HL-60 (cell line): Measurements from ENCODE around the gene CHST3.

Source experiments
- DNase-seq, 2 experiments: peaks; one replicate each; pipeline ENCODE4 v3.0.0-alpha.2; 2010 to 2020; ENCODE audit warnings: low read depth in 1 of 2, low spot score in 1 of 2
- H3K27ac ChIP-seq: fragments of 250-450 bp; sonication (Bioruptor Pico); replicated peaks from 2 replicates; pipeline ENCODE4 v1.5.1; 2020; ENCODE audit warnings: mild to moderate bottlenecking, moderate library complexity
- H3K27me3 ChIP-seq: fragments of 250-450 bp; sonication (Bioruptor Pico); 2 replicates; pipeline ENCODE4 v1.5.1; 2021; ENCODE audit warnings: mild to moderate bottlenecking, moderate library complexity; ENCODE audit not compliant: insufficient read depth, poor library complexity, severe bottlenecking
- H3K4me3 ChIP-seq: replicated peaks from 2 replicates; pipeline ENCODE4 v1.5.1; 2011; ENCODE audit warnings: mild to moderate bottlenecking, control low read depth, low read length; ENCODE audit not compliant: insufficient read depth
- GABPA ChIP-seq: IDR thresholded peaks from 2 replicates; pipeline ENCODE4 v1.6.1; 2012; ENCODE audit warnings: low read depth
- POLR2AphosphoS5 ChIP-seq: IDR thresholded peaks from 2 replicates; pipeline ENCODE4 v1.6.1; 2012; ENCODE audit warnings: low read depth
- REST ChIP-seq: IDR thresholded peaks from 2 replicates; pipeline ENCODE4 v1.6.1; 2012; ENCODE audit warnings: low read depth; ENCODE audit not compliant: insufficient replicate concordance
- SPI1 ChIP-seq: IDR thresholded peaks from 2 replicates; pipeline ENCODE4 v1.6.1; 2012; ENCODE audit warnings: low read depth, mild to moderate bottlenecking, borderline replicate concordance
- TF ChIP-seq, protein P1 (sequence below): IDR thresholded peaks from one replicate; pipeline ENCODE4 v1.5.1; 2011; ENCODE audit warnings: low read length, control low read depth, inconsistent platforms; ENCODE audit not compliant: insufficient read depth

CHST3 gene

DNA sequence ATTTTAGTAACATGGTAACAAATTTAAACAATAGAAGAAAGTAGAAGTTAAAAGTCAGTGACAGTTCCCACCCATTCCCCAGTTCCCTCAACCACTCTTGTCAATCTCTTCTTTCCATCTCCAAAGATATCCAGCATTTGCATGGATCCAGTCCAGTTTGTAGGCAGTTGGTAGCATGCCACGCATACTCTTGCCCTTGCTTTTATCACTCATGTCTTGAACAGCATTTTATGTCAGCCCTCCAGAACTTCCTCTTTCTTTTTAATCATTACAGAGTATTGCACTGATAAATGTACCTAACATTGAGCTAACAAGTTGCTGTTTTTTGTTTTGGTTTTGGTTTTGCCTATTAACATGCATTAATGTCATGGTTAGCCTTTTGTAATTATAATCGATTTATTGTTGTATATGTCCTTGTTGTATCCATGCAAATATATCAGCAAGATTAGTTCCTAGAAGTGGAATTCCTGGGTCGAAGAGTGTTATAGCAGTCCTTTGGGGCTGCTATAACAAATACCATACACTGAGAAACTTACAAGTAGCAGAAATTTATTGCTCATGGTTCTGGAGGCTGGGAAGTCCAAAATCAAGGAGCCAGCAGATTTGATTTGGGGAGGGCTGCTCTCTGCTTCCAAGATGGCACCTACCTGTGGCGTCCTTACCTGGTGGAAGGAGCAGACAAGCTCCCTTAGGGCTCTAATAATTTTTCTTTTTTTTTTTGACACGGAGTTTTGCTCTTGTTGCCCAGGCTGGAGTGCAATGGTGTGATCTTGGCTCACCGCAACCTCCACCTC lies 25.7 kb downstream of the CHST3 start:
- no peak for DNase-seq
- Histone ChIP-seq H3K27me3 (peaks cover 2% of the 10 kb centered on the region), H3K27ac (no peak overlapping the region), H3K4me3 (no peak overlapping the region)
- no peak for TF ChIP-seq GABPA
- no peak for TF ChIP-seq POLR2AphosphoS5
- TF ChIP-seq, protein P1, sequence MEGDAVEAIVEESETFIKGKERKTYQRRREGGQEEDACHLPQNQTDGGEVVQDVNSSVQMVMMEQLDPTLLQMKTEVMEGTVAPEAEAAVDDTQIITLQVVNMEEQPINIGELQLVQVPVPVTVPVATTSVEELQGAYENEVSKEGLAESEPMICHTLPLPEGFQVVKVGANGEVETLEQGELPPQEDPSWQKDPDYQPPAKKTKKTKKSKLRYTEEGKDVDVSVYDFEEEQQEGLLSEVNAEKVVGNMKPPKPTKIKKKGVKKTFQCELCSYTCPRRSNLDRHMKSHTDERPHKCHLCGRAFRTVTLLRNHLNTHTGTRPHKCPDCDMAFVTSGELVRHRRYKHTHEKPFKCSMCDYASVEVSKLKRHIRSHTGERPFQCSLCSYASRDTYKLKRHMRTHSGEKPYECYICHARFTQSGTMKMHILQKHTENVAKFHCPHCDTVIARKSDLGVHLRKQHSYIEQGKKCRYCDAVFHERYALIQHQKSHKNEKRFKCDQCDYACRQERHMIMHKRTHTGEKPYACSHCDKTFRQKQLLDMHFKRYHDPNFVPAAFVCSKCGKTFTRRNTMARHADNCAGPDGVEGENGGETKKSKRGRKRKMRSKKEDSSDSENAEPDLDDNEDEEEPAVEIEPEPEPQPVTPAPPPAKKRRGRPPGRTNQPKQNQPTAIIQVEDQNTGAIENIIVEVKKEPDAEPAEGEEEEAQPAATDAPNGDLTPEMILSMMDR = no peak
- TF ChIP-seq REST = no peak
- no peak for TF ChIP-seq SPI1

GRCh38 chr10:71990706-71991269 lies 26.6 kb downstream of the CHST3 start:
- H3K27ac ChIP-seq = no peak overlapping the region
- H3K27me3 ChIP-seq = peaks cover 2% of the 10 kb centered on the region
- TF ChIP-seq GABPA (no peak), REST (no peak), POLR2AphosphoS5 (no peak), SPI1 (no peak)
- TF ChIP-seq, protein P1 = no peak
- no peak for DNase-seq
- no peak overlapping the region for H3K4me3 ChIP-seq

- no peak overlapping the region for H3K4me3 ChIP-seq
- peaks cover 2% of the 10 kb centered on the region for H3K27me3 ChIP-seq
- no peak for DNase-seq
- H3K27ac ChIP-seq = no peak overlapping the region
- no peak for TF ChIP-seq POLR2AphosphoS5
- TF ChIP-seq, protein P1 = no peak
- TF ChIP-seq GABPA = no peak
- TF ChIP-seq REST = no peak
- no peak for TF ChIP-seq SPI1
Measured at GRCh38 chr10:71995449-71995848, 31.3 kb downstream of the CHST3 start.
